IPS-NIHi7 (cell line): ENCODE measurements around the gene SLC41A2.

Experiments used
- DNase-seq: peaks from one replicate; pipeline ENCODE4 v3.0.0; 2012; ENCODE audit warnings: mixed read lengths; ENCODE audit errors: extremely low spot score

Gene SLC41A2

DNA sequence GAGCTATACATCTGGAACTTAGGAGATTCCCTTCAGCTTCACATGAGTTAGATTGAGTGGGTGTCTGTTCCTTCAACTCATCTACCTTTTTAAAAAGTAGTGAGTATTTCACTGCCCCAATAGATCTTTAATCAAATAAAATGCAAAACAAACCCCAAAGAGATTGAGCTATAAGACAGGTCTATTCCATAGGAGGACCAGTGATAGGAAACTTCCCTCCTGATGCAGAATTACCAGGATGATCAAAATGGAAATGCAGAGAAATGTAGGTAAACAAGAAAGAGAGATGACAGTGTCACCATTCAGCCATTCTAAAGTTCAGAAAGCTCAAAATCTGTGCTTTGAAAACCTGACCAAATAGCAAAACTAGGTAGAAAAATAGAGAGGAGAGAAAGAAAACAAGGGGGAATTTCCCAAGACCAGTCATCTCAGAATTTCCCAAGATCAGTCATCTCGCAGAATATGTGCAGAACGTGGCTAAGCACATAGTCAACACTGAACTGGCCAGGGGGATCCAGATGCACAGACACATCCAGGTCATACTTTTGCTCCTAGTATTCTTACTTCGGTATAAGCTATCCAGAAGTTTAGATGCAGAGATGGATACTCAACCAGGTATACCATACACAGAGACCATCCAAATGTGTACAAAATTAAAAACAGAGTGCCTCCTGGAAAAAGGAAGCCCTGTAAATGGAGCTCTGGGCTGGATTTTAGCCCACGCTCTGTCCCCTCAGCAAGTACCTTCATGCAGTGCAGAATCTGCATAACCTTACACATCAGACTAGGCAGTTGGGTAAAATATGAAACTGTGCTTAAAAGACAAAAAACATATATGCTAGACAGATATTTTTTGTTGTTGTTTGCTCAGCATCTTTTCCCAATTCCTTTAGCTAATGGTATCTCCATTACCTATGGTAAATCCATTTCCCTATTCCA, 27.4 kb downstream of the SLC41A2 start:
- DNase-seq = no peak

DNA sequence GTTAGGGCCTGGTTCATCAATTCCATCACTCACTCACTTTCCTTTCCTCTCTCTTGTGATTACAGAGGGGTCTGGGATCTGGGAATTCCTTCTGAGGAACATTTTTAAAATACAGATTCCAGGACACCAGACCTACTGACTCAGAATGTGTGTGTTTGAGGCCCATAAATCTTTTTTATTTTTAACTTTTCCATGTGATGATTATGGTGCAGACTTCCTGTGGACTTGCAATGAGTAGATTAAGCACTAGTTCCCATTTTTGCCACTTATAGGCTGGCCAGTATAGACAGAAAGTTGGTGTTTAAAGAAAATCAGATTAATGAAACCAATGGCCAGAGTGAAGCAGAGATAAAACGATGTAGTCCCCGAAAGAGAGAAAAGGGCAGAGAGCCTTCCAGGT, 28.1 kb downstream of the SLC41A2 start:
- DNase-seq = no peak

GRCh38 chr12:104929368-104929767, 28.7 kb downstream of the SLC41A2 start:
- DNase-seq = no peak

DNA sequence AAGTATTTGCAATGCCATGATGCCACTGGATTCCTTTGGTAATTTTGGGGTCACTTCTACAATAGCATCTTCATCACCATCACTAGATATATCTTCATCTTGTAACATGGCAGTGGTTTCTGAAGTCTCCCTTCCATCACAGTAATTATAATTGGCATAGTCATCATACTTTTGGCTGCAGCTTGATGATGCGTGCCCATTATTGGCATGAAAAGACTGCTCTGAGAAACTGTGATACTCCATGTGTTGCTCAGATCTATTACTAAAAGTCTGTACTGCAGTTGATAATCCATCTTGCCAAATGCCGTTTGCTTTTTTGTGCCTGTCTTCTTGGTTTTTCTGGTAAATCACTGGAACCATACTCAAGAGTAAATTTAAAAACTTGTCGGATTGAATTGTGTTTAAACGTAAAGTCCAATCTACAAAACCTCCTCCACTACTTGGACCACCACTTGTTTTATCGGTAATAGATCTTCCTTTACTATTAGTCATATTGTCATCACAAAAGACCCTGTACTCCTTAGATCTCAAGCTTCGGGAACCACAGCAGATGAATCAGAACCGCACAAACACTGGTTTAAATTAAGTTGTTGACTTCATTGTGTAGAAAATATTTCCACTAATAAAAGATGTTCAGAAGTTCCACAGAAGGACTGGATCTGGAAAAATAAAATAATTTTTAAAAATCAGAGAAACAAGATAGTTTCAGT, 29.9 kb downstream of the SLC41A2 start:
- DNase-seq = no peak

DNA sequence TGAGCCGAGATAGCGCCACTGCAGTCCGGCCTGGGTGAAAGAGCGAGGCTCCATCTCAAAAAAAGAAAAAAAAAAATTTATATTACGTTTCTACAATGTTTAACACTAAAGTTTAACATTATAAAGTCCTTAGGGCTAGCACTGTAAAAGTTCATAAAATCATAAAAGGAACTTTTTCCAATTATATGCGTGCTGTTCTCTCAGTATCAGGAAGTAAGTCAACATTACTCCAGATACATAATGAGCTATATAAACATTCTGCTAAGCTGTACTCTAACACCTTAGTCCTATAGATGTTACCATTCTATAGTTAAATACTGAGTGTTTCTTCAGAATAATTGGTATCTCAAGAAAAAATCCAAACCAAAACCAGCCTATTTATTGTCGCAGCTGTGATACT, 32.6 kb downstream of the SLC41A2 start:
- no peak for DNase-seq

DNA sequence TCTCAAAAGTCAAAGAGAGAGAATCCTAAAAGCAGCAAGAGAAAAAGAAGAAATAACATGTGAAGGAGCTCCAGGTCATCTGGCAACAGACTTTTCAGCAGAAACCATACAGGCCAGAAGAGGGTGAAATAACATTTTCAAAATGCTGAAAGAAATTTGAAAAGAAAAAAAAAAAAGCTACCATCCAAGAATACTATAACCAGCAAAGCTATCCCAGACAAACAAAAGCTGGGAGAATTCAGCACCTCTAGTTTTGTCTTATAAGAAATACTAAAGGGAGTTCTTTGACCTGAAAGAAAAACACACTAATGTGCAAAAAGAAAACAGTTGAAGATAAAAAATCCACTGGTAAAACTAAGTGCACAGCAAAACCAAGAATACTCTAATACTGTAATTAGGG, 36.8 kb downstream of the SLC41A2 start:
- DNase-seq = no peak

DNA sequence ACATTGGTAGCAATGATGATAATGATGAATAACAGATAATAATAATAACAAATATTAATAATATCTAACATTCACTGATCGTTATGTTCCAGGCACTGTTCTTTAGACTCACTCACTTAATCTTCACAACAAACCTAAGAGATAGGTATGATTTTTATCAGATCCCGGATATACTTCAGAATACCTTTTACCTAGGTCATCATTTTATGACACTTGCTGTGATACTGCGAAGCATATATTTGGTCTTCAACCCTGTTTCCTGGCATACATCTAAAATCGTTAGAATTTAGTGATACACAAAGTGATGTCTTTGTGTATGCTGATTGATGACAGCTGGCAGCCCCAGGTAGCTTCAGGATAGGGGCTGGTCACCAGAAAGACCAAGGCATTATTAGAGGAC, 46.1 kb downstream of the SLC41A2 start:
- no peak for DNase-seq

GRCh38 chr12:104910196-104910840, 47.8 kb downstream of the SLC41A2 start:
- no peak for DNase-seq

GRCh38 chr12:104909761-104910160, 48.3 kb downstream of the SLC41A2 start:
- DNase-seq = no peak
